Fibroblast of lung (primary cell): ENCODE measurements around the gene STK32B. TPM values are rescaled to one million over a fixed set of nuclear protein-coding genes. Genes with fewer than 3 reads are reported as not detected.

Experiments used
- DNase-seq, 2 donors: peaks; one replicate each; pipeline versions ENCODE4 v3.0.0 to v3.0.0-alpha.2; 2010; ENCODE audit warnings: low read depth in 2 of 2
- H2AFZ ChIP-seq: 2 replicates; pipeline ENCODE4 v1.5.1; 2012; ENCODE audit warnings: low read length, control low read depth, inconsistent platforms
- H3K27ac ChIP-seq: 2 replicates; pipeline ENCODE4 v1.5.1; 2011; ENCODE audit warnings: low read length, control low read depth; ENCODE audit not compliant: insufficient read depth
- H3K27me3 ChIP-seq: 2 replicates; pipeline ENCODE4 v1.5.1; 2011; ENCODE audit warnings: mild to moderate bottlenecking, low read length; ENCODE audit not compliant: control insufficient read depth, insufficient read depth
- H3K36me3 ChIP-seq: 2 replicates; pipeline ENCODE4 v1.5.1; 2011; ENCODE audit warnings: low read length; ENCODE audit not compliant: control insufficient read depth, insufficient read depth
- H3K4me1 ChIP-seq: 2 replicates; pipeline ENCODE4 v1.5.1; 2011; ENCODE audit warnings: low read length; ENCODE audit not compliant: control insufficient read depth, insufficient read depth; ENCODE audit errors: extremely low read depth
- H3K4me2 ChIP-seq: 2 replicates; pipeline ENCODE4 v1.5.1; 2011; ENCODE audit warnings: low read length, control low read depth; ENCODE audit not compliant: insufficient read depth; ENCODE audit errors: extremely low read depth
- H3K4me3 ChIP-seq, 4 experiments: fragments of 200-600 bp in 1 of 4; sonication (generic) in 1 of 4; replicated peaks in 1 of 4; 2 replicates each; pipeline ENCODE4 v1.5.1; 2011 to 2016; ENCODE audit warnings: low read length in 4 of 4, low read depth in 3 of 4, mild to moderate bottlenecking in 3 of 4, control low read depth in 2 of 4, inconsistent platforms in 1 of 4, mixed read lengths in 1 of 4; ENCODE audit not compliant: insufficient read depth in 1 of 4; ENCODE audit errors: control extremely low read depth in 1 of 4
- H3K79me2 ChIP-seq: 2 replicates; pipeline ENCODE4 v1.5.1; 2012; ENCODE audit warnings: mild to moderate bottlenecking, low read length, inconsistent platforms; ENCODE audit not compliant: control insufficient read depth, insufficient read depth
- H3K9ac ChIP-seq: 2 replicates; pipeline ENCODE4 v1.5.1; 2011; ENCODE audit warnings: mild to moderate bottlenecking, low read length, control low read depth; ENCODE audit not compliant: insufficient read depth
- H3K9me3 ChIP-seq: 2 replicates; pipeline ENCODE4 v1.5.1; 2012; ENCODE audit warnings: low read depth, low read length; ENCODE audit not compliant: control insufficient read depth, insufficient read depth
- H4K20me1 ChIP-seq: 2 replicates; pipeline ENCODE4 v1.5.1; 2011; ENCODE audit warnings: low read length; ENCODE audit not compliant: control insufficient read depth, insufficient read depth; ENCODE audit errors: extremely low read depth
- CTCF ChIP-seq, 2 donors: IDR thresholded peaks in 1 of 2; conservative IDR thresholded peaks in 1 of 2; 1 replicate in 1 of 2; 2 replicates in 1 of 2; pipeline ENCODE4 v1.5.1; 2011 to 2012; ENCODE audit warnings: low read length in 2 of 2, control low read depth in 1 of 2, inconsistent platforms in 1 of 2, low read depth in 1 of 2, mild to moderate bottlenecking in 1 of 2
- EZH2 ChIP-seq: IDR thresholded peaks from 2 replicates; pipeline ENCODE4 v1.5.1; 2012; ENCODE audit warnings: low read length, control low read depth, mild to moderate bottlenecking; ENCODE audit errors: missing control alignments
- polyA plus RNA-seq, 2 donors: library from polyadenylated mRNA; depleted of rRNA in 1 of 2; stranded (reverse) in 1 of 2; unstranded in 1 of 2; fragments of >200 nt; gene quantifications; 2 replicates each; pipeline ENCODE4 v1.2.1, GENCODE V29; 2011 to 2012; ENCODE audit warnings: missing spikeins in 1 of 2
- total RNA-seq: library from RNA; depleted of rRNA; stranded (reverse); fragments of >200 nt; gene quantifications from 2 replicates; pipeline ENCODE4 v1.2.1, GENCODE V29; 2014

Gene STK32B
- total and polyA plus RNA-seq, 2 donors (not counting 1 experiment from before 2014, with no cell fraction given), result 0.50 to 1.4 TPM

- TF ChIP-seq EZH2 (no peak), CTCF (conservative IDR thresholded peaks at IDR 0.05 in 1 of 2, IDR thresholded peaks at IDR 0.05 in 1 of 2; ENCODE audit: low read depth in 1 of 2, low read length in 2 of 2) (peak; percentile 52 to 84)
- peak; percentile 14 to 40 for DNase-seq
Observed at GRCh38 chr4:5399790-5400421, 348.6 kb downstream of the STK32B start.

GRCh38 chr4:5403746-5404497 is 352.6 kb downstream of the STK32B start:
- H3K9ac ChIP-seq, result no peak overlapping the region
- no peak overlapping the region for H3K4me2 ChIP-seq
- no peak for DNase-seq
- no peak overlapping the region for H3K27ac ChIP-seq
- no peaks in the 10 kb centered on the region for H3K27me3 ChIP-seq
- no peak overlapping the region for H3K4me3 ChIP-seq
- no peaks in the 10 kb centered on the region for H3K9me3 ChIP-seq
- H3K4me1 ChIP-seq, result no peaks in the 10 kb centered on the region
- no peaks in the 10 kb centered on the region for H3K79me2 ChIP-seq
- TF ChIP-seq CTCF (conservative IDR thresholded peaks at IDR 0.05 in 1 of 2, IDR thresholded peaks at IDR 0.05 in 1 of 2; ENCODE audit: low read depth in 1 of 2, low read length in 2 of 2) (no peak), EZH2 (no peak)
- no peaks in the 10 kb centered on the region for H3K36me3 ChIP-seq
- no peaks in the 10 kb centered on the region for H4K20me1 ChIP-seq
- no peak overlapping the region for H2AFZ ChIP-seq

More at GRCh38 chr4:5399790-5400421, 348.6 kb downstream of the STK32B start:
- Histone ChIP-seq H3K4me1 (no peaks in the 10 kb centered on the region), H4K20me1 (no peaks in the 10 kb centered on the region), H3K4me2 (no peak overlapping the region), H3K27me3 (no peaks in the 10 kb centered on the region), H3K79me2 (no peaks in the 10 kb centered on the region), H3K27ac (no peak overlapping the region), H3K9ac (no peak overlapping the region), H3K4me3 (no peak overlapping the region), H3K36me3 (no peaks in the 10 kb centered on the region), H2AFZ (no peak overlapping the region), H3K9me3 (no peaks in the 10 kb centered on the region)

- Histone ChIP-seq H3K4me2 (no peak overlapping the region), H3K27ac (no peak overlapping the region), H3K9ac (no peak overlapping the region), H3K27me3 (no peaks in the 10 kb centered on the region), H4K20me1 (no peaks in the 10 kb centered on the region), H3K9me3 (no peaks in the 10 kb centered on the region), H2AFZ (no peak overlapping the region), H3K36me3 (no peaks in the 10 kb centered on the region), H3K79me2 (no peaks in the 10 kb centered on the region), H3K4me1 (no peaks in the 10 kb centered on the region), H3K4me3 (no peak overlapping the region)
- DNase-seq, result peak in 1 of 2 donors; percentile 11
- no peak for TF ChIP-seq EZH2
- no peak for TF ChIP-seq CTCF (conservative IDR thresholded peaks at IDR 0.05 in 1 of 2, IDR thresholded peaks at IDR 0.05 in 1 of 2; ENCODE audit: low read depth in 1 of 2, low read length in 2 of 2)
Observed at GRCh38 chr4:5409237-5409636, 358.0 kb downstream of the STK32B start.
